ENCODE data around the gene CHMP2A.
"Not testable (repeated sequence)": the region's sequence is repeated elsewhere in the genome, so short reads cannot be mapped to it uniquely, and the experiment has no call there.

GRCh38 chr19:58507602-58508223 lies 47.2 kb downstream of the CHMP2A start:
- TF ChIP-seq EZH2phosphoT487 (IDR thresholded peaks at IDR 0.05; ENCODE audit: borderline replicate concordance, low read length) = not testable (repeated sequence)
- TF ChIP-seq, protein P1, sequence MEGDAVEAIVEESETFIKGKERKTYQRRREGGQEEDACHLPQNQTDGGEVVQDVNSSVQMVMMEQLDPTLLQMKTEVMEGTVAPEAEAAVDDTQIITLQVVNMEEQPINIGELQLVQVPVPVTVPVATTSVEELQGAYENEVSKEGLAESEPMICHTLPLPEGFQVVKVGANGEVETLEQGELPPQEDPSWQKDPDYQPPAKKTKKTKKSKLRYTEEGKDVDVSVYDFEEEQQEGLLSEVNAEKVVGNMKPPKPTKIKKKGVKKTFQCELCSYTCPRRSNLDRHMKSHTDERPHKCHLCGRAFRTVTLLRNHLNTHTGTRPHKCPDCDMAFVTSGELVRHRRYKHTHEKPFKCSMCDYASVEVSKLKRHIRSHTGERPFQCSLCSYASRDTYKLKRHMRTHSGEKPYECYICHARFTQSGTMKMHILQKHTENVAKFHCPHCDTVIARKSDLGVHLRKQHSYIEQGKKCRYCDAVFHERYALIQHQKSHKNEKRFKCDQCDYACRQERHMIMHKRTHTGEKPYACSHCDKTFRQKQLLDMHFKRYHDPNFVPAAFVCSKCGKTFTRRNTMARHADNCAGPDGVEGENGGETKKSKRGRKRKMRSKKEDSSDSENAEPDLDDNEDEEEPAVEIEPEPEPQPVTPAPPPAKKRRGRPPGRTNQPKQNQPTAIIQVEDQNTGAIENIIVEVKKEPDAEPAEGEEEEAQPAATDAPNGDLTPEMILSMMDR (IDR thresholded peaks at IDR 0.05; ENCODE audit: low read depth, low read length, poor library complexity, severe bottlenecking) = not testable (repeated sequence)

Data from DOHH2 (cell line).